Measurements from ENCODE around the gene PREX1.
"Not testable (repeated sequence)": the region's sequence is repeated elsewhere in the genome, so short reads cannot be mapped to it uniquely, and the experiment has no call there.

Gene PREX1

GRCh38 chr20:48614593-48615274 is 213.1 kb downstream of the PREX1 start:
- no peak for DNase-seq

GRCh38 chr20:48613926-48614325 is 213.9 kb downstream of the PREX1 start:
- no peak for DNase-seq

- DNase-seq, result no peak
Observed at GRCh38 chr20:48612335-48612734, 215.5 kb downstream of the PREX1 start.

- DNase-seq, result no peak
Observed at GRCh38 chr20:48610996-48611395, 216.8 kb downstream of the PREX1 start.

GRCh38 chr20:48609491-48609978 is 218.3 kb downstream of the PREX1 start:
- no peak for DNase-seq

- peak; percentile 88 for DNase-seq
Observed at GRCh38 chr20:48608756-48609155, 219.0 kb downstream of the PREX1 start.

GRCh38 chr20:48607544-48607865 is 220.3 kb downstream of the PREX1 start:
- DNase-seq, result no peak

- DNase-seq, result no peak
Observed at GRCh38 chr20:48606841-48607543, 220.8 kb downstream of the PREX1 start.

- no peak for DNase-seq
Observed at GRCh38 chr20:48606172-48606840, 221.5 kb downstream of the PREX1 start.

- DNase-seq, result no peak
Observed at GRCh38 chr20:48605364-48606171, 222.2 kb downstream of the PREX1 start.

- DNase-seq, result no peak
Observed at GRCh38 chr20:48604936-48605335, 222.9 kb downstream of the PREX1 start.

GRCh38 chr20:48604426-48604825 is 223.4 kb downstream of the PREX1 start:
- no peak for DNase-seq

GRCh38 chr20:48603819-48604405 is 223.9 kb downstream of the PREX1 start:
- no peak for DNase-seq

GRCh38 chr20:48603116-48603818 is 224.5 kb downstream of the PREX1 start:
- no peak for DNase-seq

GRCh38 chr20:48601798-48602197 is 226.0 kb downstream of the PREX1 start:
- DNase-seq, result no peak

GRCh38 chr20:48600470-48600945 is 227.3 kb downstream of the PREX1 start:
- no peak for DNase-seq

GRCh38 chr20:48599748-48600469 is 227.9 kb downstream of the PREX1 start:
- DNase-seq, result no peak

- no peak for DNase-seq
Observed at GRCh38 chr20:48599106-48599747, 228.6 kb downstream of the PREX1 start.

- DNase-seq, result not testable (repeated sequence)
Observed at GRCh38 chr20:48598303-48598941, 229.4 kb downstream of the PREX1 start.
